Caco-2 (cell line): Measurements from ENCODE around the gene MPP3. TPM values are rescaled to one million over a fixed set of nuclear protein-coding genes. Genes with fewer than 3 reads are reported as not detected.
A peak's percentile ranks its signal among the peaks of the same experiment; 100 is the strongest.

Experiments used
- BruUV-seq: library from RNA; stranded (reverse); fragments of 400-500 nt; replicated peaks from 2 replicates; lab custom pipeline; 2021; lab: Mats Ljungman, UMichigan
- CTCF ChIA-PET: fragments of 300-600 bp; sonication (Branson Sonifier 250); formaldehyde crosslinking; loops from one replicate; lab custom pipeline; 2022; ENCODE audit warnings: antibody characterized with exemption; lab: Charles Lee
- POLR2A ChIA-PET: fragments of 300-600 bp; sonication (Branson Sonifier 250); formaldehyde crosslinking; loops from one replicate; lab custom pipeline; 2022; ENCODE audit warnings: antibody characterized with exemption; lab: Charles Lee
- DNase-seq, 2 experiments: peaks; one replicate each; pipeline versions ENCODE4 v3.0.0 to v3.0.0-alpha.2; 2020 to 2022
- H3K27me3 ChIP-seq: replicated peaks from 2 replicates; pipeline ENCODE4 v1.6.0; 2011; ENCODE audit warnings: low read length; ENCODE audit not compliant: control insufficient read depth, insufficient read depth
- H3K36me3 ChIP-seq: 2 replicates; pipeline ENCODE4 v1.5.1; 2011; ENCODE audit warnings: low read length; ENCODE audit not compliant: control insufficient read depth, insufficient read depth
- H3K4me1 ChIP-seq: fragments of 250-450 bp; sonication (Bioruptor Pico); 2 replicates; pipeline ENCODE4 v1.5.1; 2020; ENCODE audit warnings: mild to moderate bottlenecking
- H3K4me3 ChIP-seq: 2 replicates; pipeline ENCODE4 v1.5.1; 2011; ENCODE audit warnings: low read depth, mild to moderate bottlenecking, control low read depth, low read length
- H3K9me3 ChIP-seq: fragments of 250-450 bp; sonication (Bioruptor Pico); 2 replicates; pipeline ENCODE4 v1.5.1; 2020; ENCODE audit warnings: mild to moderate bottlenecking, moderate library complexity
- H3K27ac Mint-ChIP-seq: one replicate; pipeline ENCODE4 v1.8.0; 2022; ENCODE audit warnings: mixed read lengths; ENCODE audit not compliant: unreplicated experiment
- H3K27me3 Mint-ChIP-seq: one replicate; pipeline ENCODE4 v1.8.0; 2022; ENCODE audit warnings: mixed read lengths; ENCODE audit not compliant: insufficient read depth, unreplicated experiment
- H3K36me3 Mint-ChIP-seq: one replicate; pipeline ENCODE4 v1.8.0; 2022; ENCODE audit warnings: mild to moderate bottlenecking, mixed read lengths; ENCODE audit not compliant: insufficient read depth, unreplicated experiment
- H3K4me1 Mint-ChIP-seq: one replicate; pipeline ENCODE4 v1.8.0; 2022; ENCODE audit warnings: low read depth, mixed read lengths; ENCODE audit not compliant: unreplicated experiment
- H3K4me3 Mint-ChIP-seq: one replicate; pipeline ENCODE4 v1.8.0; 2022; ENCODE audit warnings: mild to moderate bottlenecking, moderate library complexity, mixed read lengths; ENCODE audit not compliant: unreplicated experiment
- H3K9me3 Mint-ChIP-seq: one replicate; pipeline ENCODE4 v1.8.0; 2022; ENCODE audit warnings: mixed read lengths; ENCODE audit not compliant: unreplicated experiment
- intact Hi-C: fragments of 100-400 bp; cut with micrococcal nuclease; formaldehyde crosslinking; loops from one replicate; pipeline ENCODE4 v1.10.0; 2022; ENCODE audit not compliant: unreplicated experiment
- total RNA-seq: library from RNA; stranded (reverse); gene quantifications from 2 replicates; pipeline ENCODE4 v1.2.3, GENCODE V29; 2022
- TF ChIP-seq, protein P1 (sequence below), 2 experiments: fragments of 200-600 bp in 1 of 2; IDR thresholded peaks; 1 replicate in 1 of 2; 2 replicates in 1 of 2; pipeline versions ENCODE4 v1.5.1 to v1.8.0; 2011 to 2022; ENCODE audit warnings: antibody characterized with exemption in 1 of 2, control low read depth in 1 of 2, inconsistent platforms in 1 of 2, low read depth in 1 of 2, low read length in 1 of 2, mild to moderate bottlenecking in 1 of 2, moderate library complexity in 1 of 2; ENCODE audit not compliant: insufficient read depth in 1 of 2, severe bottlenecking in 1 of 2, unreplicated experiment in 1 of 2

Gene MPP3
- total RNA-seq, 1 experiment from 2014 or later, result 7.9 TPM

DNA sequence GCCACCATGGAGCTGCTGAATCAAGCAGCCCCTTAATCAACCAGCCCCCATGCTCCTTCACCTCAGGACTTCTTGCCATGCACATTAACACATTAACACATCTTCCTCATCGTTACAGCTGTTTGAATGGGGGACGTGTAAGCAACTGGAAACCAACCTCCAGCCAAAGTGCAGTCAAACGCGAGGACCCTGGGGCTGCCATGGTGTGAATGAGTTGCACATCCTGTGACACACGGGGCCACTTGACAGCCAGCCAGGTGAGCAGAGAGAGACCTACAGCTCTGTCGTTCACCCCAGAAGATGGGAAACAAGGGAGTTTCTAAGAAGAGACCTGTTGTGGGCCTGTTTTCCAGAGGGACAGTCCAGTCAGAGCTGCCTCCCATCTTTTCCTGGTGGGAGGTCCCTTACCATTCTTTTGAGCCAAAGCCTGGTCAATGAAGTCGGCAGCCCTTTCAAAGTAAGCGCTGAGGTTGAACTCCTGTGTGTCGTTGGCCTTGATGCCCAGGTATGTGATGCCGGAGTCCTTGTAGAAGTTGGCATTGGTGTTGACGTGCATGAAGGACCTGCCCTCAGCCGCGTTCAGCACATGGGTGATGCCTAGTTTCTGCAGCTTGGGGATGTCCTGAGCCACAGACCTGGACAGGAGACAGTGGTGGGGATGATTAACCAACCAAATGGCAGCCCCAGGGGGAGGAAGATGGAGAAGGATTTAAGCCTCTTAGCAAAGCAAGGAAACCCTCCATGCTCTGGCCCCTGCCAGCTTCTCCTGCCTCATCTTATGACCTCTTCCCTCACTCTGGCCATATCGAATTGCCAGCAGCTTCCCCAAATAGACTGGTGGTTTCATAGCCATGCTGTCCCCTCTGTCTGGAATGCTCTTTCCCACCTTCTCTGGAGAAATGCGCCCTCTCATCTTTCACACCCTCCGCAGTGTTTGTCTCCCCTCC is 58.4 kb downstream of the MPP3 start:
- CTCF ChIA-PET, result no interaction called here

DNA sequence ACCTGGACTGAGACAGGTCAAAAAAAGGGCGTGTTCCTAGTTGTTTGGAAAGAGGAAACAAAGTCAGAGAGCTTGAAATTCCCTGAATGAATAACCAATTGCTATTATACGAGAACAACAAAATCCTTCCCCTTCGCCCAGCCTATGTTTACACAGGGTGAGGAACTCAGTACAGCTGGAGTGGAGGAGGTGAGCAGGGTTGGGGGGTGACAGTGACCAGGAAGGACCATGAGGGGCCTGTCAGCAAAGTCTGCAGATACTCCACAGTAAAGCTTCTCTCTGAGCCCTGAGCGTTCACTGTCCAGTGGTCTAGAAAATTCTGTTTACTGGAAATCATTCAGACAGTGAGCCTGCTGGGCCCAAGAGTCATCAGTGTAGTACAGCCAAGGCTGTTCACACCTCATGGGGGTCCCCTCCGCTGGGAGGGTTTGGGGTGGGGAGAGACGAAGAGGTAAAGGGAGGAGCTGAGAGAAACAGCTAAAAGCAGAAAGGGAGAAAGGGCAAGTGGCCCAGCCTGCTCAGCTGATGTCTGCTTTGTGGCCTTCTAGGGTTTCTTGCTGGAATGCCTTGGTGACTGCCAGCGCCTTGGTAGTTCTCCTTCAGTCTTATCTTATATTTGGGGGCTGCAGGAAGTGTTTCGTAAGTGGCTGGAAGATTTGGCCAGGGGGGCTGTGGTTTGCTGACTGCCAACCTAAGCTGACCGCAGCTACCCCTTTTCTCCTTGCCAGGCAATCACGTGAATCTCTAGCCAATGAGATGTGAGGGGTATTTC is 59.9 kb downstream of the MPP3 start:
- peaks cover 5% of the 10 kb centered on the region; the same call in 1 of the 2 replicates for H3K36me3 ChIP-seq
- peaks cover 16% of the 10 kb centered on the region for H3K4me1 ChIP-seq
- no peak for DNase-seq
- no TSS peak for BruUV-seq
- CTCF ChIA-PET, result no interaction called here
- Mint-ChIP-seq H3K4me3 (no peak overlapping the region), H3K4me1 (peaks cover 23% of the 10 kb centered on the region), H3K27ac (peak overlapping the region; percentile 74), H3K27me3 (no peaks in the 10 kb centered on the region), H3K9me3 (no peaks in the 10 kb centered on the region), H3K36me3 (peaks cover 95% of the 10 kb centered on the region)
- no peak overlapping the region for H3K4me3 ChIP-seq
- TF ChIP-seq, protein P1, sequence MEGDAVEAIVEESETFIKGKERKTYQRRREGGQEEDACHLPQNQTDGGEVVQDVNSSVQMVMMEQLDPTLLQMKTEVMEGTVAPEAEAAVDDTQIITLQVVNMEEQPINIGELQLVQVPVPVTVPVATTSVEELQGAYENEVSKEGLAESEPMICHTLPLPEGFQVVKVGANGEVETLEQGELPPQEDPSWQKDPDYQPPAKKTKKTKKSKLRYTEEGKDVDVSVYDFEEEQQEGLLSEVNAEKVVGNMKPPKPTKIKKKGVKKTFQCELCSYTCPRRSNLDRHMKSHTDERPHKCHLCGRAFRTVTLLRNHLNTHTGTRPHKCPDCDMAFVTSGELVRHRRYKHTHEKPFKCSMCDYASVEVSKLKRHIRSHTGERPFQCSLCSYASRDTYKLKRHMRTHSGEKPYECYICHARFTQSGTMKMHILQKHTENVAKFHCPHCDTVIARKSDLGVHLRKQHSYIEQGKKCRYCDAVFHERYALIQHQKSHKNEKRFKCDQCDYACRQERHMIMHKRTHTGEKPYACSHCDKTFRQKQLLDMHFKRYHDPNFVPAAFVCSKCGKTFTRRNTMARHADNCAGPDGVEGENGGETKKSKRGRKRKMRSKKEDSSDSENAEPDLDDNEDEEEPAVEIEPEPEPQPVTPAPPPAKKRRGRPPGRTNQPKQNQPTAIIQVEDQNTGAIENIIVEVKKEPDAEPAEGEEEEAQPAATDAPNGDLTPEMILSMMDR (IDR thresholded peaks at IDR 0.05; ENCODE audit: insufficient read depth in 1 of 2, low read depth in 1 of 2, low read length in 1 of 2, severe bottlenecking in 1 of 2, unreplicated experiment in 1 of 2), result no peak
- intact Hi-C loops, result no loop called here
- no peaks in the 10 kb centered on the region for H3K27me3 ChIP-seq
- no peaks in the 10 kb centered on the region for H3K9me3 ChIP-seq
- POLR2A ChIA-PET, result interaction anchor here (0.7 kb wide), 1 partner anchor 138 kb away, joined by 8 read pairs; no protein-coding TSS in a partner anchor

More for the DNA sequence above, 58.4 kb downstream of the MPP3 start:
- H3K27me3 Mint-ChIP-seq, result no peaks in the 10 kb centered on the region
- intact Hi-C loops, result loop anchor here (5.0 kb wide), 2 partner anchors 58 to 457 kb away; partner anchors contain the start of gene MPP3
- Histone ChIP-seq H3K4me1 (peaks cover 22% of the 10 kb centered on the region), H3K36me3 (peaks cover 5% of the 10 kb centered on the region; the same call in 1 of the 2 replicates), H3K4me3 (no peak overlapping the region), H3K27me3 (no peaks in the 10 kb centered on the region), H3K9me3 (no peaks in the 10 kb centered on the region)
- no peak overlapping the region for H3K4me3 Mint-ChIP-seq
- H3K36me3 Mint-ChIP-seq, result peaks cover 86% of the 10 kb centered on the region
- DNase-seq, result no peak
- H3K4me1 Mint-ChIP-seq, result peaks cover 29% of the 10 kb centered on the region
- POLR2A ChIA-PET, result no interaction called here
- H3K9me3 Mint-ChIP-seq, result no peaks in the 10 kb centered on the region
- no TSS peak for BruUV-seq
- H3K27ac Mint-ChIP-seq, result no peak overlapping the region
- TF ChIP-seq, protein P1 (IDR thresholded peaks at IDR 0.05; ENCODE audit: insufficient read depth in 1 of 2, low read depth in 1 of 2, low read length in 1 of 2, severe bottlenecking in 1 of 2, unreplicated experiment in 1 of 2), result no peak

DNA sequence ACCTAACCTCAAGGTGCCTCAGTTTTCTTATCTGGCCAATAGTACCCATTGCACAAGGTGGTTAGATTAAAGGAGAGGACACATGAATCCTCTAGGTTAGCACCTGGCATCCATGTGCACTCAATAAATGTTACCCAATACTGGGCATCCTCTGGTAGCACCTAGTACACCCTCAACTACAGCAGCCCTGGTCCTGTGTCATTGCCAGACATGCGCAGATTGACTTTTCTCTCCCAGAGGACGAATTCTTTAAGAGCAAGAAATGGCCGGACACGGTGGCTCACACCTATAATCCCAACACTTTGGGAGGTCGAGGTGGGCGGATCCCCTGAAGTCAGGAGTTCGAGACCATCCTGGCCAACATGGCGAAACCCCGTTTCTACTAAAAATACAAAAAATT is 61.5 kb downstream of the MPP3 start:
- Histone ChIP-seq H3K4me1 (peaks cover 8% of the 10 kb centered on the region; the same call in 1 of the 2 replicates), H3K27me3 (no peaks in the 10 kb centered on the region), H3K9me3 (no peaks in the 10 kb centered on the region), H3K4me3 (no peak overlapping the region), H3K36me3 (peaks cover 5% of the 10 kb centered on the region; the same call in 1 of the 2 replicates)
- H3K36me3 Mint-ChIP-seq, result peaks cover 89% of the 10 kb centered on the region
- H3K4me3 Mint-ChIP-seq, result no peak overlapping the region
- POLR2A ChIA-PET, result no interaction called here
- no TSS peak for BruUV-seq
- intact Hi-C loops, result no loop called here
- CTCF ChIA-PET, result no interaction called here
- peaks cover 21% of the 10 kb centered on the region for H3K4me1 Mint-ChIP-seq
- TF ChIP-seq, protein P1 (IDR thresholded peaks at IDR 0.05; ENCODE audit: insufficient read depth in 1 of 2, low read depth in 1 of 2, low read length in 1 of 2, severe bottlenecking in 1 of 2, unreplicated experiment in 1 of 2), result no peak
- H3K27me3 Mint-ChIP-seq, result no peaks in the 10 kb centered on the region
- H3K27ac Mint-ChIP-seq, result no peak overlapping the region
- H3K9me3 Mint-ChIP-seq, result no peaks in the 10 kb centered on the region
- DNase-seq, result no peak
